ENCODE results near the gene PPP2R2C.

The PPP2R2C gene

DNA sequence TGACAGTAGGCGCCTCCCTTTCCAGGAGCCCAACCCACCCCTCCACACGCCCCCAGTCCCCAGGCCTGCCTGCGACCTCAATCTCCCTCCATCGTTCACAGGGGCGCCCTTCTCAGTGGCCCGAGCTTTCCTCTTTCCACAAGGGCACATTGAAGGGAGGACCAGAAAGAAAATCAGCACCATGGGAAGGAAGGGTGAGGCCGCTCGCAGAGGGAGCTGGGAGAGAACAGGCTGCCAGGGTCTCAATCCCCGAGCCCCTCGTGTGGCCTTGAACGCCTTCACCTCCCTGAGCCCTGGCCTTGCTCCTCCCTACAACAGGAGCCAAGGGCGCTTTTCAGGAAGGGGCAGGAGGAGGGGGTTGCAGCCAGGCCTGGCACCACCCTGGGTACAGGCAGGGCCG, 136.2 kb downstream of the PPP2R2C start:
- Histone ChIP-seq H3K9me3 (ENCODE audit: control insufficient read depth, low read length) (no peaks in the 10 kb centered on the region), H3K4me3 (ENCODE audit: low read depth, low read length) (no peak overlapping the region), H3K27ac (no peak overlapping the region), H3K36me3 (ENCODE audit: control insufficient read depth, insufficient read depth, low read length) (no peaks in the 10 kb centered on the region), H3K4me2 (ENCODE audit: low read length) (no peak overlapping the region), H3K4me1 (no peaks in the 10 kb centered on the region), H3K79me2 (no peaks in the 10 kb centered on the region), H2AFZ (no peak overlapping the region), H3K9ac (no peak overlapping the region), H3K27me3 (ENCODE audit: control insufficient read depth, insufficient read depth, low read length) (peaks cover 4% of the 10 kb centered on the region)
- TF ChIP-seq, protein P1, sequence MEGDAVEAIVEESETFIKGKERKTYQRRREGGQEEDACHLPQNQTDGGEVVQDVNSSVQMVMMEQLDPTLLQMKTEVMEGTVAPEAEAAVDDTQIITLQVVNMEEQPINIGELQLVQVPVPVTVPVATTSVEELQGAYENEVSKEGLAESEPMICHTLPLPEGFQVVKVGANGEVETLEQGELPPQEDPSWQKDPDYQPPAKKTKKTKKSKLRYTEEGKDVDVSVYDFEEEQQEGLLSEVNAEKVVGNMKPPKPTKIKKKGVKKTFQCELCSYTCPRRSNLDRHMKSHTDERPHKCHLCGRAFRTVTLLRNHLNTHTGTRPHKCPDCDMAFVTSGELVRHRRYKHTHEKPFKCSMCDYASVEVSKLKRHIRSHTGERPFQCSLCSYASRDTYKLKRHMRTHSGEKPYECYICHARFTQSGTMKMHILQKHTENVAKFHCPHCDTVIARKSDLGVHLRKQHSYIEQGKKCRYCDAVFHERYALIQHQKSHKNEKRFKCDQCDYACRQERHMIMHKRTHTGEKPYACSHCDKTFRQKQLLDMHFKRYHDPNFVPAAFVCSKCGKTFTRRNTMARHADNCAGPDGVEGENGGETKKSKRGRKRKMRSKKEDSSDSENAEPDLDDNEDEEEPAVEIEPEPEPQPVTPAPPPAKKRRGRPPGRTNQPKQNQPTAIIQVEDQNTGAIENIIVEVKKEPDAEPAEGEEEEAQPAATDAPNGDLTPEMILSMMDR (IDR thresholded peaks at IDR 0.05), result no peak

DNA sequence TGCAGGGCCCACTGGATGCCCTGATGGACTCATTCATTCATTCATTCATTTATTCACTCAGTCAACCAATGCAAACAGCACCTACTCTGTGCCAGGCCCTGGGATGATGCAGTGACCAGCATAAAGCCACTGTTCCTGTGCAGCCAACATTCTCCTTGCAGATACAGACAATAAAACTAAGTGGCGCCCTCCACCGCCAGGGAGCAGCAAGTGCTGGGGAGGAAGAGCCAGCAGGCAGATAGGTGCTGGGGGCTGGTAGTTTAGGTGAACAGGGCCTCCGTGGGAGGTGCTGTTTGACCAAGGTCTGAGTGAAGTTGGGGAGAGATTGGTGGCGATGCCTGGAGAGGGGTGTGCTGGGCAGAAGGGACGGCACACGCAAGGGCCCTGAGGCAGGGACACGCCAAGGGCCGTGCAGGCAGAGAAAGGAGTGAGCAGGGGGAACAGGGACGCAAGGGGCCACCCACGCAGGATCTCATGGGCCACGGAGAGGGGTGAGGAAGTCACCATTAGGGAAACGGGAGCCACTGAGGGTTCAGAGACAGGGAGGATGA, 137.3 kb downstream of the PPP2R2C start:
- no peaks in the 10 kb centered on the region for H3K9me3 ChIP-seq (ENCODE audit: control insufficient read depth, low read length)
- H3K36me3 ChIP-seq (ENCODE audit: control insufficient read depth, insufficient read depth, low read length), result no peaks in the 10 kb centered on the region
- H2AFZ ChIP-seq, result no peak overlapping the region
- H3K27me3 ChIP-seq (ENCODE audit: control insufficient read depth, insufficient read depth, low read length), result peaks cover 4% of the 10 kb centered on the region
- TF ChIP-seq, protein P1 (IDR thresholded peaks at IDR 0.05), result no peak
- no peak overlapping the region for H3K27ac ChIP-seq
- no peaks in the 10 kb centered on the region for H3K79me2 ChIP-seq
- H3K4me3 ChIP-seq (ENCODE audit: low read depth, low read length), result no peak overlapping the region
- no peak overlapping the region for H3K9ac ChIP-seq
- H3K4me1 ChIP-seq, result no peaks in the 10 kb centered on the region
- H3K4me2 ChIP-seq (ENCODE audit: low read length), result no peak overlapping the region

GRCh38 chr4:6334203-6334887, 138.1 kb downstream of the PPP2R2C start:
- Histone ChIP-seq H3K27me3 (ENCODE audit: control insufficient read depth, insufficient read depth, low read length) (peaks cover 4% of the 10 kb centered on the region), H3K36me3 (ENCODE audit: control insufficient read depth, insufficient read depth, low read length) (no peaks in the 10 kb centered on the region), H3K9me3 (ENCODE audit: control insufficient read depth, low read length) (no peaks in the 10 kb centered on the region), H3K9ac (no peak overlapping the region), H3K79me2 (no peaks in the 10 kb centered on the region), H3K4me1 (no peaks in the 10 kb centered on the region), H2AFZ (no peak overlapping the region), H3K27ac (no peak overlapping the region), H3K4me2 (ENCODE audit: low read length) (no peak overlapping the region), H3K4me3 (ENCODE audit: low read depth, low read length) (no peak overlapping the region)
- TF ChIP-seq, protein P1 (IDR thresholded peaks at IDR 0.05), result no peak

DNA sequence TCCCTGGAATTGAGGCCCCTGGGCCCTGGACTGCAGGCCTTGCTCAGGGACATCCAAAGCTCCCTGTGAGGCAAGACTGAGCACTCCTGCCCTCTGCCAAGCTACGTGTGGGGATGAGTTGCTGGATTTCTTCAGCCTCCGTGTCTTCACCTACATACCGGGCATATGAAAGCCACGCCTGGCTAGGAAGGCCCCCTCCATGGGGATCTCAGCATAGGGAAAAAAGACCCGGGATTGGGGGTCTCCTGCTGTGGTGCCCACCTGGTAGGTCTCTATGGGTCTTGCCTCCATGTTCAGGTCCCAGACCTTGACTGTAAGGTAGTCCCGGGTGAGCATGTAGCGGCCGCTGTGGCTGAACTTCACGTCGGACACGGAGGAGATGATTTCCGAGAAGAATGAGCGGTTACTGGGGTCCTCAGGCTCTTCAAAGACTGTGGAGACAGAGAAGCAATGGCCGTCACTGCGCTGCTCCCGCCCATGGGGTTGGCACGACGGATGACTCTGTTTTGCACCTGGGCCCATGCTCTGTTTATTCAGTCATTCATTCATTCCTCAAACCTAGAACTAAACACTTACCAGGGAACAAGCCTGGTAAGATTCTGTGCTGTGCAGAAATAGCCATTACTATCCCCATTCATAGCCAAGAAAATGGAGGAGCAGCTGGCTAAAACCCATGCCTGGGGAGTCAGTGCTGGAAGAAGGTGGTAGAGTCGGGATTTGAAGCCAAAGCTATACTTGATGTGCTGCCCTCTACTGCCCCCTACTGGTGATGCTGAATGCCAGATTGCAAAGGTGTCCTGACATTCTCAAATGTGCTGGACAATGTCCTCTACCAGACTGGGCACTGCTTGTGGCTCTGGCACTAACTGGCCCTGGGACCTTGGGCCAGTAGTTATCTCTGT, 138.9 kb downstream of the PPP2R2C start:
- H3K4me2 ChIP-seq (ENCODE audit: low read length), result no peak overlapping the region
- no peaks in the 10 kb centered on the region for H3K36me3 ChIP-seq (ENCODE audit: control insufficient read depth, insufficient read depth, low read length)
- H3K4me1 ChIP-seq, result no peaks in the 10 kb centered on the region
- H3K27ac ChIP-seq, result no peak overlapping the region
- H3K79me2 ChIP-seq, result no peaks in the 10 kb centered on the region
- H2AFZ ChIP-seq, result no peak overlapping the region
- no peaks in the 10 kb centered on the region for H3K9me3 ChIP-seq (ENCODE audit: control insufficient read depth, low read length)
- H3K27me3 ChIP-seq (ENCODE audit: control insufficient read depth, insufficient read depth, low read length), result peaks cover under 1% of the 10 kb centered on the region
- no peak overlapping the region for H3K4me3 ChIP-seq (ENCODE audit: low read depth, low read length)
- no peak overlapping the region for H3K9ac ChIP-seq
- TF ChIP-seq, protein P1 (IDR thresholded peaks at IDR 0.05), result no peak

Data from parathyroid adenoma (tissue), 2 donors.